GM12872 (cell line): ENCODE results near the gene GRIK3.

Experiments used
- CTCF ChIP-seq: IDR thresholded peaks from 3 replicates; pipeline ENCODE4 v1.5.1; 2011; ENCODE audit warnings: low read depth, mild to moderate bottlenecking, low read length, moderate library complexity; ENCODE audit not compliant: insufficient read depth

GRIK3 gene

GRCh38 chr1:36796733-36797132, 237.6 kb downstream of the GRIK3 start:
- no peak for TF ChIP-seq CTCF

- TF ChIP-seq CTCF: no peak
Measured at GRCh38 chr1:36796106-36796590, 238.2 kb downstream of the GRIK3 start.

- no peak for TF ChIP-seq CTCF
Measured at GRCh38 chr1:36794460-36794859, 239.9 kb downstream of the GRIK3 start.

GRCh38 chr1:36793452-36793851, 240.9 kb downstream of the GRIK3 start:
- no peak for TF ChIP-seq CTCF

- no peak for TF ChIP-seq CTCF
Measured at GRCh38 chr1:36792292-36792691, 242.0 kb downstream of the GRIK3 start.

- TF ChIP-seq CTCF: no peak
Measured at GRCh38 chr1:36790191-36790590, 244.1 kb downstream of the GRIK3 start.

- TF ChIP-seq CTCF: no peak
Measured at GRCh38 chr1:36789535-36789934, 244.8 kb downstream of the GRIK3 start.

- TF ChIP-seq CTCF: no peak
Measured at GRCh38 chr1:36787312-36787913, 246.9 kb downstream of the GRIK3 start.
